Astrocyte of the cerebellum (primary cell): ENCODE results near the gene EVL.

Source experiments
- DNase-seq: peaks from one replicate; pipeline ENCODE4 v3.0.0-alpha.2; 2011; ENCODE audit warnings: low read depth
- H3K4me3 ChIP-seq: 2 replicates; pipeline ENCODE4 v1.5.1; 2011; ENCODE audit warnings: mild to moderate bottlenecking, low read depth, low read length, moderate library complexity
- CTCF ChIP-seq: IDR thresholded peaks from 2 replicates; pipeline ENCODE4 v1.5.1; 2012; ENCODE audit warnings: low read length, low read depth, moderate library complexity, mild to moderate bottlenecking; ENCODE audit errors: missing control alignments
- in situ Hi-C: cut with HindIII; loops from 2 replicates; pipeline ENCODE4 v1.10.0; 2017; ENCODE audit warnings: low sequenced_read_pairs

Gene EVL

GRCh38 chr14:100069161-100069800 is 4.1 kb downstream of the EVL start:
- no peak overlapping the region for H3K4me3 ChIP-seq
- no peak for DNase-seq
- in situ Hi-C loops: no loop called here
- no peak for TF ChIP-seq CTCF

- no peak for TF ChIP-seq CTCF
- in situ Hi-C loops: no loop called here
- H3K4me3 ChIP-seq: no peak overlapping the region
- DNase-seq: no peak
Measured at GRCh38 chr14:100070310-100070709, 5.1 kb downstream of the EVL start.

GRCh38 chr14:100071545-100071944 is 6.3 kb downstream of the EVL start:
- no peak for DNase-seq
- no peak overlapping the region for H3K4me3 ChIP-seq
- in situ Hi-C loops: no loop called here
- TF ChIP-seq CTCF: no peak

GRCh38 chr14:100072783-100073346 is 7.6 kb downstream of the EVL start:
- DNase-seq: no peak
- in situ Hi-C loops: no loop called here
- no peak for TF ChIP-seq CTCF
- H3K4me3 ChIP-seq: no peak overlapping the region

- TF ChIP-seq CTCF: no peak
Measured at GRCh38 chr14:100073576-100074430, 8.6 kb downstream of the EVL start.

GRCh38 chr14:100074431-100075100 is 9.3 kb downstream of the EVL start:
- no peak for DNase-seq
- in situ Hi-C loops: no loop called here
- no peak overlapping the region for H3K4me3 ChIP-seq
- TF ChIP-seq CTCF: no peak

More at GRCh38 chr14:100073576-100074430, 8.6 kb downstream of the EVL start:
- in situ Hi-C loops: no loop called here
- no peak for DNase-seq
- no peak overlapping the region for H3K4me3 ChIP-seq
